Endodermal cell (in vitro differentiated cells): Measurements from ENCODE around the gene PHLPP1. TPM values are rescaled to one million over a fixed set of nuclear protein-coding genes. Genes with fewer than 3 reads are reported as not detected.

Experiments used
- DNase-seq: peaks from one replicate; pipeline ENCODE4 v3.0.0-alpha.2; 2017
- H3K27ac ChIP-seq: 2 replicates; pipeline ENCODE4 v1.5.1; 2013; ENCODE audit warnings: mild to moderate bottlenecking, low read depth, low read length, moderate library complexity
- H3K27me3 ChIP-seq: 2 replicates; pipeline ENCODE4 v1.6.1; 2013; ENCODE audit warnings: mild to moderate bottlenecking, low read length, moderate library complexity; ENCODE audit not compliant: insufficient read depth, control insufficient read depth, poor library complexity, severe bottlenecking
- H3K36me3 ChIP-seq: 2 replicates; pipeline ENCODE4 v1.7.0; 2013; ENCODE audit warnings: mild to moderate bottlenecking, low read length, moderate library complexity; ENCODE audit not compliant: control insufficient read depth, insufficient read depth
- H3K4me1 ChIP-seq: one replicate; pipeline ENCODE4 v1.7.0; 2013; ENCODE audit warnings: low read length; ENCODE audit not compliant: control insufficient read depth, insufficient read depth
- H3K4me3 ChIP-seq: 2 replicates; pipeline ENCODE4 v1.5.1; 2013; ENCODE audit warnings: mild to moderate bottlenecking, low read length, moderate library complexity
- H3K9ac ChIP-seq: 2 replicates; pipeline ENCODE4 v1.6.1; 2013; ENCODE audit warnings: mild to moderate bottlenecking, low read length, moderate library complexity; ENCODE audit not compliant: poor library complexity, severe bottlenecking; ENCODE audit errors: extremely low read depth
- H3K9me3 ChIP-seq: 2 replicates; pipeline ENCODE4 v1.6.1; 2013; ENCODE audit warnings: mild to moderate bottlenecking, low read length, moderate library complexity; ENCODE audit not compliant: control insufficient read depth
- H3K27ac Mint-ChIP-seq: 2 replicates; pipeline ENCODE4 v1.8.0; 2020; ENCODE audit warnings: mixed read lengths
- H3K27me3 Mint-ChIP-seq: 2 replicates; pipeline ENCODE4 v1.8.0; 2021; ENCODE audit warnings: mild to moderate bottlenecking, mixed read lengths; ENCODE audit not compliant: insufficient read depth
- H3K36me3 Mint-ChIP-seq: 2 replicates; pipeline ENCODE4 v1.8.0; 2020; ENCODE audit warnings: low read depth, mixed read lengths
- H3K4me1 Mint-ChIP-seq: 2 replicates; pipeline ENCODE4 v1.8.0; 2020; ENCODE audit warnings: mixed read lengths
- H3K4me3 Mint-ChIP-seq: 2 replicates; pipeline ENCODE4 v1.8.0; 2020; ENCODE audit warnings: mild to moderate bottlenecking, moderate library complexity, mixed read lengths
- H3K9me3 Mint-ChIP-seq: 2 replicates; pipeline ENCODE4 v1.8.0; 2020; ENCODE audit warnings: mild to moderate bottlenecking, mixed read lengths
- WGBS, 2 experiments: methylation state at CpG; one replicate each; pipeline versions ENCODE4 v1.1.5 to v1.1.7; 2013; ENCODE audit warnings: missing lambda C conversion rate in 2 of 2, mixed read lengths in 1 of 2; ENCODE audit not compliant: insufficient coverage in 1 of 2, insufficient read length in 1 of 2; 5-methylcytosine and 5-hydroxymethylcytosine counted together
- total RNA-seq, 2 donors: library from RNA; stranded (reverse); fragmentation: NEBNext Ultra II Directional in 1 of 2; extraction: Animal tissue kit (Norgen Biotek cat#: 25700) in 1 of 2; gene quantifications; 2 replicates in 1 of 2; 3 replicates in 1 of 2; pipeline ENCODE4 v1.2.1, GENCODE V29; 2021
- TF ChIP-seq, protein P1 (sequence below): fragments of 200-600 bp; sonication (generic); conservative IDR thresholded peaks from 2 replicates; pipeline ENCODE4 v1.5.0; 2021; ENCODE audit warnings: antibody characterized with exemption, mild to moderate bottlenecking

Gene PHLPP1
- total RNA-seq, 2 donors from 2014 or later, result 19.8 to 28.1 TPM

- 100% methylated on average over 2 to 3 of the region's 3 CpGs for WGBS, 2 experiments
- no peaks in the 10 kb centered on the region for H3K4me1 ChIP-seq
- H3K27ac ChIP-seq, result no peak overlapping the region
- no peaks in the 10 kb centered on the region for H3K27me3 Mint-ChIP-seq
- peaks cover 17% of the 10 kb centered on the region for H3K9me3 Mint-ChIP-seq
- no peak overlapping the region for H3K9ac ChIP-seq
- H3K4me3 ChIP-seq, result no peak overlapping the region
- TF ChIP-seq, protein P1, sequence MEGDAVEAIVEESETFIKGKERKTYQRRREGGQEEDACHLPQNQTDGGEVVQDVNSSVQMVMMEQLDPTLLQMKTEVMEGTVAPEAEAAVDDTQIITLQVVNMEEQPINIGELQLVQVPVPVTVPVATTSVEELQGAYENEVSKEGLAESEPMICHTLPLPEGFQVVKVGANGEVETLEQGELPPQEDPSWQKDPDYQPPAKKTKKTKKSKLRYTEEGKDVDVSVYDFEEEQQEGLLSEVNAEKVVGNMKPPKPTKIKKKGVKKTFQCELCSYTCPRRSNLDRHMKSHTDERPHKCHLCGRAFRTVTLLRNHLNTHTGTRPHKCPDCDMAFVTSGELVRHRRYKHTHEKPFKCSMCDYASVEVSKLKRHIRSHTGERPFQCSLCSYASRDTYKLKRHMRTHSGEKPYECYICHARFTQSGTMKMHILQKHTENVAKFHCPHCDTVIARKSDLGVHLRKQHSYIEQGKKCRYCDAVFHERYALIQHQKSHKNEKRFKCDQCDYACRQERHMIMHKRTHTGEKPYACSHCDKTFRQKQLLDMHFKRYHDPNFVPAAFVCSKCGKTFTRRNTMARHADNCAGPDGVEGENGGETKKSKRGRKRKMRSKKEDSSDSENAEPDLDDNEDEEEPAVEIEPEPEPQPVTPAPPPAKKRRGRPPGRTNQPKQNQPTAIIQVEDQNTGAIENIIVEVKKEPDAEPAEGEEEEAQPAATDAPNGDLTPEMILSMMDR, result peak; percentile 51
- no peak overlapping the region for H3K4me3 Mint-ChIP-seq
- peaks cover 11% of the 10 kb centered on the region for H3K36me3 Mint-ChIP-seq
- DNase-seq, result no peak
- no peaks in the 10 kb centered on the region for H3K27me3 ChIP-seq
- H3K4me1 Mint-ChIP-seq, result no peaks in the 10 kb centered on the region
- no peaks in the 10 kb centered on the region for H3K36me3 ChIP-seq
- H3K27ac Mint-ChIP-seq, result no peak overlapping the region
- peaks cover 8% of the 10 kb centered on the region for H3K9me3 ChIP-seq
Observed at GRCh38 chr18:62935994-62936393, 220.7 kb downstream of the PHLPP1 start.

DNA sequence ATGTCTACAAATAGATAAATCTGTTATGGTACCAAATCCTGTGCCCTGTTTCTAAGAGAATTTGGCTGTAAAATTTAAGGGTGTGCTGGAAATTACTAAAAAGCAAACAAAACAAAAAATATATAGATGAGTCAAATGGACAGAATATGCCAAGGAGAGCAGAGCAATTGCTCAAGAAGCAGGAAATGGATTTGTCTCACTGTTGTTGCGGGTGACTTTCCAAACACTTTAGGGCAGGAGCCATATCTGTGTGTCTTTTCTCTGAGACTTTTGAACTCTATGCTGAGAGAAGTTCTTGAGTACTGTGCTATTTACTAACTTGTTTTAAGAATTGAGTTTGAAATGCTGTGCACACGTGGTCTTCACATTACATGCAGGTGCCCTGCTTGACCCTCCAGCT lies 221.7 kb downstream of the PHLPP1 start:
- TF ChIP-seq, protein P1, result no peak
- H3K9ac ChIP-seq, result no peak overlapping the region
- H3K4me3 Mint-ChIP-seq, result no peak overlapping the region
- no peaks in the 10 kb centered on the region for H3K27me3 Mint-ChIP-seq
- H3K36me3 ChIP-seq, result no peaks in the 10 kb centered on the region
- no peak for DNase-seq
- no peaks in the 10 kb centered on the region for H3K4me1 Mint-ChIP-seq
- H3K27ac ChIP-seq, result no peak overlapping the region
- H3K4me1 ChIP-seq, result no peaks in the 10 kb centered on the region
- peaks cover 8% of the 10 kb centered on the region for H3K9me3 Mint-ChIP-seq
- H3K36me3 Mint-ChIP-seq, result peaks cover 11% of the 10 kb centered on the region
- no peak overlapping the region for H3K27ac Mint-ChIP-seq
- peaks cover 3% of the 10 kb centered on the region for H3K9me3 ChIP-seq
- no peak overlapping the region for H3K4me3 ChIP-seq
- 82 to 98% methylated on average over 2 of the region's 2 CpGs for WGBS, 2 experiments
- no peaks in the 10 kb centered on the region for H3K27me3 ChIP-seq

DNA sequence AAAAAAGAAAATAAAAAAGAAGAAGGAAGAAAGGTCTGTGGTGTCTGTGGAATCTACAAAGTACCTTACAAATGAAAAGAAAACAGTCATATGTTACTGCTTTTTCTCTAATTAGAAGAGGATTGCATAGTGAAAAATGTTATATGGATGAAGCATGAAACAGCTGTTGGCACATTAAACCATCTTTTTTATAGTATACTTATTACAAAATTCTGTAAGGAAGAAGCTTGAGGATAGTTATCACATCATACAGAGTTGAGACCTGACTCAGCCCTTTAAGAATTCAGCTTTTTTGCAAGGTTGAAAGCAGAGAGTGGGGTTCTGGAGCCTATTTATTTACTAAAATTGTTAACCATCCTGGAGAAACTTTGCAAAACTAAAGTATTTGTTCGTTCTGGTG lies 222.7 kb downstream of the PHLPP1 start:
- 18% methylated on average over 1 of the region's 1 CpG; no CpG with 5 or more reads in 1 of the 2 experiments for WGBS, 2 experiments
- Mint-ChIP-seq H3K4me1 (no peaks in the 10 kb centered on the region), H3K27ac (no peak overlapping the region), H3K4me3 (no peak overlapping the region), H3K36me3 (peaks cover 7% of the 10 kb centered on the region), H3K27me3 (no peaks in the 10 kb centered on the region), H3K9me3 (no peaks in the 10 kb centered on the region)
- no peak overlapping the region for H3K9ac ChIP-seq
- no peaks in the 10 kb centered on the region for H3K27me3 ChIP-seq
- DNase-seq, result no peak
- no peaks in the 10 kb centered on the region for H3K9me3 ChIP-seq
- TF ChIP-seq, protein P1, result no peak
- no peaks in the 10 kb centered on the region for H3K4me1 ChIP-seq
- H3K27ac ChIP-seq, result no peak overlapping the region
- no peaks in the 10 kb centered on the region for H3K36me3 ChIP-seq
- H3K4me3 ChIP-seq, result no peak overlapping the region
